ENCODE results near the gene C1orf167.

C1orf167 gene

GRCh38 chr1:11761988-11762406 is at the start of gene C1orf167:
TSS of gene C1orf167 (plus strand) at chr1:11762193. CDS start at chr1:11764401, 2,208 bp downstream.
- DNase-seq = no peak

GRCh38 chr1:11712285-11712684 is 49.7 kb upstream of the C1orf167 start:
- DNase-seq = no peak

GRCh38 chr1:11713095-11713494 is 48.9 kb upstream of the C1orf167 start:
- no peak for DNase-seq

GRCh38 chr1:11714831-11715575 is 47.0 kb upstream of the C1orf167 start:
- no peak for DNase-seq

- DNase-seq = peak in 1 of 2 experiments; percentile 32
Measured at GRCh38 chr1:11719313-11720032, 42.5 kb upstream of the C1orf167 start.

- no peak for DNase-seq
Measured at GRCh38 chr1:11720033-11720376, 42.0 kb upstream of the C1orf167 start.

- no peak for DNase-seq
Measured at GRCh38 chr1:11720525-11720924, 41.5 kb upstream of the C1orf167 start.

GRCh38 chr1:11721311-11721710 is 40.7 kb upstream of the C1orf167 start:
- no peak for DNase-seq

- DNase-seq = no peak
Measured at GRCh38 chr1:11722538-11722937, 39.5 kb upstream of the C1orf167 start.

- DNase-seq = no peak
Measured at GRCh38 chr1:11725616-11726015, 36.4 kb upstream of the C1orf167 start.

GRCh38 chr1:11727119-11727518 is 34.9 kb upstream of the C1orf167 start:
- no peak for DNase-seq

GRCh38 chr1:11728126-11728806 is 33.7 kb upstream of the C1orf167 start:
- DNase-seq = no peak

GRCh38 chr1:11729155-11729497 is 32.9 kb upstream of the C1orf167 start:
- DNase-seq = no peak

- DNase-seq = no peak
Measured at GRCh38 chr1:11729498-11730428, 32.2 kb upstream of the C1orf167 start.

- DNase-seq = no peak
Measured at GRCh38 chr1:11730429-11730891, 31.5 kb upstream of the C1orf167 start.

GRCh38 chr1:11731691-11732283 is 30.2 kb upstream of the C1orf167 start:
- no peak for DNase-seq

- DNase-seq = no peak
Measured at GRCh38 chr1:11733306-11733705, 28.7 kb upstream of the C1orf167 start.

GRCh38 chr1:11735531-11735853 is 26.5 kb upstream of the C1orf167 start:
- no peak for DNase-seq

- DNase-seq = peak; percentile 46 to 84
Measured at GRCh38 chr1:11735854-11736745, 25.9 kb upstream of the C1orf167 start, which contains the start of gene AGTRAP. TSS of gene AGTRAP (plus strand) at chr1:11736136. CDS start at chr1:11736209, 73 bp downstream.

GRCh38 chr1:11736746-11737639 is 25.0 kb upstream of the C1orf167 start:
- no peak for DNase-seq
